Stimulated activated CD4-positive, alpha-beta T cell treated with anti-CD3 and anti-CD28 coated beads, TNF-alpha, amount 100 ng/mL, for 48 hours (primary cell): ENCODE measurements around the gene NKAP.
"Not testable (repeated sequence)": the region's sequence is repeated elsewhere in the genome, so short reads cannot be mapped to it uniquely, and the experiment has no call there.

Source experiments
- DNase-seq, 3 donors: peaks; one replicate each; pipeline ENCODE4 v3.0.0-alpha.2; 2020; ENCODE audit warnings: low read depth in 3 of 3

The NKAP gene

DNA sequence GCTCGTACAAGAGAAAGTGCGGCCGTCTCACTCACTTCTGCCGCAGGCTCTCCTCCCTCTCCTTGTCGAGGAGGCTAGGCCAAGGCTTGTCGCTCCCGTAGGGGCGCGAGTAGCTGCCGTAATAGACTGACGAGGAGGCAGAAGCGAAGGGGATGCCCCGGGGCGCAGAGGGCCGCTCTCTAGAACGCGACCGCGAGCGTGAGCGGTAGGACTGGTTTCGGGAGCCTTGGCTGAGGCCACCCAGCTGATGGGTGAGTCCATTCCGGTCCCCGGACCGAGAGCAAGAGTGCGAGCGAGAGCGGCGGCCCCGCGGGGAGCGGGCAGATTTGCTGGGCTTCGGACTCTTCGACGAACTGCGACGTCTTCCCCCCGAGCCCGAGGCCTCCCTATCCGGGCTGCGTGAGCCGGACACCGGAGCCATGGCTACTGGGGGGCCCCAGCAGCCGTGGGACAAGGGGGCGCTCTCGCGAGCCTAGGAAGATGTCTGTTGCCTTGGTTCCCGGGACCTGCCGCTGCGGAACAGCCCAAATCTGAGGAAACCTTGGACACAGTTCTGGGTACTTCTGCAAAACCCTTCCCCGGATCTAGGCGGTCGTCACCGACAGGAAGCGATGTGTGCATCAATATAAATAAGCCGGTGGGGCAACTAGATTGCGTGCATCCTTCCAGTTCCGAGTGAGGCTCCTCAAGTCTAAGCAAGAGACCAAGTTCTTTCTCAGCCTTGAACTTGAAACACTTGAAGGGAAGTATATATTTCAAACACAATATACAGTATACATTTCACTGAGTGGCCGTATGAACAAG lies at the start of gene NKAP:
Gene NKAP, minus strand, starts transcription at position 567 of the 804 bp plus-strand sequence. Its CDS starts 146 bp downstream, at position 421.
- DNase-seq, result peak; percentile 47 to 71 (median 55)

DNA sequence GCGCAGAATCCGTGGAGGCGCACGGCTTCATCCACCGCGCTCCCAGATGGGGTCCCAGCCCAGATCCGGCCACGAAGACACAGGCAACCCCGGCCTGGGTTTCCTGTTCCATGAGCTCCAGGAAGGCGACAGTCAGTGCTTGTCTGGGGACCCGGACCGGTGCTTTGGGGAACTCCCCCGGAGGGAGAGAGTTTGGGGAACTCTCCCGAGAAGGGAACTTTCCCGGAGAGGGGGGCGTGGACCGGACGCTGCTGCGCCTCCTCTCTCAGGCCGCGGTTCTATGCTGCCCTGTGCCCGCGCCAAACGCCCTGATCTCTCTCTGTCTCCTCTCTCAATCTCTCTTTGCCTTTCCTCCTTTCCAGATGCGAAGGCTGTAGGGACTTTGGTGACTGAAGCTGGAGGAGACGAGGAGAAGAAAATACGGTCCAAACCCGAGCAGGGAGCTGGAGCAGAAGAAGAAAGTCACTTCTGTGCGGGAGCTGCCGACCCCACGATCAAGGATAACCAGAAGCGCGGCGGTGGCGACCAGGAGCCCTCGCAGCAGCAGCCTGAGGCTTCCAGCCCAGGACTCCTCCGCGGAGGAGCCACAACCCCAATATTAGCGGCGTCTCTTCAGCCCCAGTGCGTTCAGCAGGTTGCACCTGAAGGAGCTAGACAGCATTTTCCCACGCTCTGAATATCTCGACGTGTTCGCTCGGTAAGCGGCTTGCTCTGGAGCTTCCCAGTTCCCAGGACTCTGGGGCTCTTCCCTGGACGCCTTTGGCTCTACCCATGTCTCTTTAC lies 47.6 kb upstream of the NKAP start:
- no peak for DNase-seq

DNA sequence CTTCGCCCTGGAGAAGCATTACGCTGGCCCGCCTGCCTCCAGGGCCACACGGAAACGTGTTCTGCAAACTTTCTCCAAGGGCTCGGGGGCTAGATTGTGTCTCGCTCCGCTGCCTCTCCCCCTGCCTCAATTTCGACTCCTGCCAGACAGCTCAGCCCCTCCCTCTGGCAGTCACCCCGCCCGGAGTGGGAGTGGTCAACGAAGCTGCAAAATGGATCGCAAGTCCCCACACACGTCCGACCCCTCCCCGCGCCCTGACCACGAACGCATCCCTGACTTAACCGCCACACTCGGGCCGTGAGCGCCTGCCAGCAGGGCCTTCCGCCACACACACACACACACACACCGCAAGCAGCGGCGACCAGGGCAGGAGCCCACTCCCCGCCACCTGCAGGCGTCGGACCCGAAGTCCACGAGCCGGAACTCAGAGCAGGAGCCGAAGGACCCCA lies 47.0 kb upstream of the NKAP start:
- DNase-seq, result no peak

DNA sequence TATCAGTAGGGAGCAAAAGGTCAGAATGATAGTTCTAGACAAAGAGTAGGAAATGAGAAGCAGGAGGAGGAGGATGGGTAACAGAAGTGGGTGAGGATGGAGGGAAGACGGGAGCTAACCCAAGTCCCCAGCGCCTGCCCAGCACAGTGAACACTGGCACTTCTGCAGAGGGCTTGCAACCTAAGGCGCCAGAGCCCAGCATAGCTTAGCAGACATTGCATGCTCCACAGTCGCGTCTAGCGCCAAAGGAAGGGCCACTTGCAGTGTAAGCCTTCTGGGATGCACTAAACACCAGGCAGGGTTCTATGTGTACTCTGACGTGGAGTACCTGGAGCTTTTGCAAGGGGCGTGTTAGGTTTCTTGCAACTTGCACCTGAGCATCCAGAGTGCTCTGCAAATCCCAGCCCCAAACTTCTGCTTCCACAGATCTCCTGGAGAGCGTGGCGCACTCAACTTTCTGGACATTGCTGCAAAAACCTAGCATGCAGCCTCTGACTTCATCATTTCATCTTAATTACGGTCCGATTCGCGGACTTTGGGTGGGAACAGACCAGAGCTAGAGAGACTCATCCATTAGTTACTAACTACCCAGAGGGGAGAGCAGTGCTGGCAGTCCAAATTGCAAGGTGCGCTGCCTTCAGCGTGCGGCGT lies 46.5 kb upstream of the NKAP start:
- no peak for DNase-seq

DNA sequence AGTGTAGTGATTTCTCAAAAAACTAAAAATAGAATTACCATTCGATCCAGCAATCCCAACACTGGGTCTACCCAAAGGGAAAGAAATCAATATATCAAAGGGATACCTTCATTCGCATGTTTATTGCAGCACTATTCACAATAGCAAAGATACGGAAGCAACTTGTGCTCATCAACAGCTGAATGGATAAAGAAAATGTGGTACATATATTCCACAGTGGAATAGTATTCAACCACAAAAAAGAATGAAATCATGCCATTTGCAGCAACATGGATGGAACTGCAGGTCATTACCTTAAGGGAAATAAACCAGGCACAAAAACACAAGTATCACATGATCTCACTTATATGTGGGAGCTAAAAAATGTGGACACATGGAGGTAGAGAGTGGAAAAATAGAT lies 42.7 kb upstream of the NKAP start:
- no peak for DNase-seq

DNA sequence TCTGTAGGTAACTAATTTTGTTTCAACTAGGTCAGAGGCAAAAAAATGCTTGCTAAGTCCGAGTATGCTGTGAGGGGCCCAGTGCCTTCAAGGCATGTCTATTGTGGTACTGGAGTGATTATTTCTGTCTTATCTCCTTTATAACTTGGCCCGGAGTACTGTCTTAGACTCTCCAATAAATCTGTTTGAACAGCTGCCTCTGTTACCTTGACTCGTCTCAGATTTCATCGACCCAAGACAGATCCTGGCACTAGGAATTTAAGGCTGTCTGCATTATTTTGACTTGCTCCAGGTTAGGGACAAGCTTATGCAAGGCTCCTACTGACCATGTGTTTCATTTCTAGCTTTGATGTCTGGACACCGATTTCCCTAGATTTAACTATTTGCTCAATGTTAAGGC lies 41.1 kb upstream of the NKAP start:
- DNase-seq, result no peak

DNA sequence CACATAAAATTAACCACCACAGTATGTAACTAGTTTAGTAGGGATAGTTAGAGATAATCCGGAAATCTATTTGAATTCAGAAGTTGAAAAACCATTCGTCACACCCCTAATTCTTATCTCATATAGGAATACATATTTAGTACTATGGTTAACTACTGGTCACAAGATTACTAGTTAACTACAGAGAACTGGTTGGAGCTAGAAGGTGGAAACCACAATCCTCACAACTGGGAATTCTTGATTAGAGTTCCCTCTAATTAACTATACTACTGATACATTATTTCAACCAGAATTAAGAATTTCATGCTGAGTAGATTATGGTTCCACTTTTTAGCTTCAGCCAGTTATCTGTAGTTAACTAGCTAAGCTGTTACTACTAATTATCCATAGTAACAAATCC lies 39.9 kb upstream of the NKAP start:
- no peak for DNase-seq

DNA sequence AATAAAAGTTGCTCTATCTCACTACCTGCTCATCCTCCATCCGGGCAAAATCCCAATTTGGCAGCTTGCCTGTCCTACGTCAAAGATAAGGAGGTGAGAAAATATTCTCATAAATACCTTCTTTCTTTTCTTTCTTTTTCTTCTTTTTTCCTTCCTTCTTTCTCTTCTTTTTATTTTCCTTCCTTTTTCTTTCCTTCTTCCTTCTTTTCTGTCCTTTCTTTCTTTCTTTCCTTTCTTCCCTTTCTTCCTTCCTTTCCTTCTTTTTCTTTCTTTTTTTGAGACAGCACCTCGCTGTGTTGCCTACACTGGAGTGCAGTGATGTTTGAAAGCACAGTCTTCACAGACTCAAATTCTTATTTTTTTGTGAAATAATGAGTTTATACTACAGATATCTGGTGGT lies 38.6 kb upstream of the NKAP start:
- DNase-seq, result no peak

DNA sequence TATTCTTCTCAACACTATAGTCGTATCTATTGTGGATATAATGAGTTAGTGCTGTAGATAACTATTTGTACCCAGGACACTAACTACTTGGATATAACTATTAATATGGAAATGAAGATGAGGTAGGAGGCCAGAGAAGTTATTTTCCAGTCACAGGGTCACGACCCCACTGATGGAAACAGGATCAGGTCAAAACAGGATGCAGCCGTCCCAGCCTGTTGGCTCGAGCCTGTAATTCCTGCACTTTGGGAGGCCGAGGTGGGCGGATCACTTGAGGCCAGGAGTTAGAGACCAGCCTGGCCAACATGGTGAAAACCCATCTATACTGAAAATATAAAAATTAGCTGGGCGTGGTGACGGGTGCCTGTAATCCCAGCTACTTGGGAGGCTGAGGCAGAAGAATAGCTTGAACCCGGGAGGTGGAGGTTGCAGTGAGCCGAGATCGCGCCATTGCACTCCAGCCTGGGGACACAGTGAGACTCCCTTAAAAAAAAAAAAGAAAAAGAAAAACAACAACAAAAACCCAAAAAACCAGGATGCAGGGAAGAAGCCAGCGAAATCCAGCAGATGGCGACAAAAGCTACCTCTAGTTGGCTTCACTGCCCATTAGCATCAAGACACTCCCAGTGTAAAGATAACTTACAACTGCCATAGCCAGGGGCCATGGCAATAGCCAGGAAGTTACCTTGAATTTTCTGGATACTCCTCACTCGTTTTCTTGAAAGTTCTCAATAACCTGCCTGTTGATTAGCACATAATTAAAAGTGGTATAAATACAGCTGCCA lies 37.9 kb upstream of the NKAP start:
- no peak for DNase-seq

DNA sequence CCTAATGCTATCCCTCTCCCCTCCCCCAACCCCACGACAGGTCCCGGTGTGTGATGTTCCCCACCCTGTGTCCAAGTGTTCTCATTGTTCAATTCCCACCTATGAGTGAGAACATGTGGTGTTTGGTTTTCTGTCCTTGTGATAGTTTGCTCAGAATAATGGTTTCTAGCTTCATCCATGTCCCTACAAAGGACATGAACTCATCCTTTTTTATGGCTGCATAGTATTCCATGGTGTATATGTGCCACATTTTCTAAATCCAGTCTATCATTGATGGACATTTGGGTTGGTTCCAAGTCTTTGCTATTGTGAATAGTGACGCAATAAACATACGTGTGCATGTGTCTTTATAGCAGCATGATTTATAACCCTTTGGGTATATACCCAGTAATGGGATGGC lies 33.6 kb upstream of the NKAP start:
- not testable (repeated sequence) for DNase-seq

DNA sequence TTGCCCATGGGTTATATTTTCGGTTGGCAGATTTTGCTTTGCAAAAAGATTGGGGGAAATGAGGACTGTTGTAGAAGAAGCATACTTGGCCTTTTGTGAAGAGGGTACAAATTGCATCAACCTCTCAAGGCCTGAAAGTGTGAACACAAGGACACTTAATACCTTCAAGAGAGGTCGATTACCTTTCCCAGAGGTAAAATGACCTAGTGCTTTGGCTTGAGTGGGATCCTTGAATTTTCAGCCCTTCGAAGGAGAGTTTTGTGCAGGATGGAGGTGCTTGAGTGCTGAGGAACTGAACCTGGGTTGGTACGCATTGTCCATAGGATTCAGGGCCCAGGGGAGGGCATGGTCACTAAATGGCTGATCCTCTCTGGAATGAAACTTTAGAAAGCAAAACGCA lies 27.6 kb upstream of the NKAP start:
- DNase-seq, result no peak

DNA sequence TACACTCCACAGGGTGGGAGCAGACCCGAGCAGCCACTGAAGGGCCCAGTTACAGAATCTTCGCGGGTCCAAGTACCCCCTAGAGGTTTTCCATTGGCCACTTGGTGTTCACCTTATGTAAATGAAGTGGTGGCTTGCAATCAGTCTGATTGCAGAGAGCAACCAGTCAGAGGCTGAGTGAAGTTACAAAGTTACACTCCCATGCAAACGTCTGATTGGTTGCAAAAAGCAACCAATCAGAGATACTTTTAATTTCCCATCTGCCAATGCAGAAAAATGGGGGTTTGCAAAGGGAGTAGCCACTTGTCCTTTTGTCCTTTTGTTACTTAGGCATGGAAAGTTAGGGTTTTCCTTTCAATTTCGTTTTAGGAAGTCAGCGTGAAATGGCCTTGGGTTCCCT lies 27.0 kb upstream of the NKAP start:
- no peak for DNase-seq

DNA sequence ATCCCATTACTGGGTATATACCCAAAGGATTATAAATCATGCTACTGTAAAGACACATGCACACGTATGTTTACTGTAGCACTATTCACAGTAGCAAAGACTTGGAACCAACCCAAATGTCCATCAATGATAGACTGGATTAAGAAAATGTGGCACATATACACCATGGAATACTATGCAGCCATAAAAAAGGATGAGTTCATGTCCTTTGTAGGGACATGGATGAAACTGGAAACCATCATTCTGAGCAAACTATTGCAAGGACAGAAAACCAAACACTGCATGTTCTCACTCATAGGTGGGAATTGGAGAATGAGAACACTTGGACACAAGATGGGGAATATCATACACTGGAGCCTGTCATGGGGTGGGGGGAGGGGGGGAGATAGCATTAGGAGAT lies 23.3 kb upstream of the NKAP start:
- not testable (repeated sequence) for DNase-seq

DNA sequence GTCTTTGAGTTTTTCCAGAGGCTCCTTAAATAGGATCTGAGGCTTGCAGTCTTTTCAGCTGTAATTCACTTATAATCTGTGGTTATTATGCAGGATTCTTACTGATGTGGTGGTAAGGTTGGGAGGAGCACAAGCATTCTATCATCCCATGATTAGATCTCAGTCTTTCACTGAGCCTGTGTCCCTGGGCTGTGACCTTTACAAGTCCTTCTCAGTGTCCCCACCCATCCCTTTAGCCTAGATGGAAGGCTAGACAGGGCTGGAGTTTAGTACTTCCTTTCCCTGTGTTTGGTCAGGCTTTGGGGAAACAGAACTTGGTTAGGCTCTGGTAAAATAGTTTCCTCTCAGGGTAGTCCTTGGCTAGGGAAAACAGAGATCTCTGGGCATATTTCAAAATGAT lies 17.1 kb upstream of the NKAP start:
- no peak for DNase-seq

DNA sequence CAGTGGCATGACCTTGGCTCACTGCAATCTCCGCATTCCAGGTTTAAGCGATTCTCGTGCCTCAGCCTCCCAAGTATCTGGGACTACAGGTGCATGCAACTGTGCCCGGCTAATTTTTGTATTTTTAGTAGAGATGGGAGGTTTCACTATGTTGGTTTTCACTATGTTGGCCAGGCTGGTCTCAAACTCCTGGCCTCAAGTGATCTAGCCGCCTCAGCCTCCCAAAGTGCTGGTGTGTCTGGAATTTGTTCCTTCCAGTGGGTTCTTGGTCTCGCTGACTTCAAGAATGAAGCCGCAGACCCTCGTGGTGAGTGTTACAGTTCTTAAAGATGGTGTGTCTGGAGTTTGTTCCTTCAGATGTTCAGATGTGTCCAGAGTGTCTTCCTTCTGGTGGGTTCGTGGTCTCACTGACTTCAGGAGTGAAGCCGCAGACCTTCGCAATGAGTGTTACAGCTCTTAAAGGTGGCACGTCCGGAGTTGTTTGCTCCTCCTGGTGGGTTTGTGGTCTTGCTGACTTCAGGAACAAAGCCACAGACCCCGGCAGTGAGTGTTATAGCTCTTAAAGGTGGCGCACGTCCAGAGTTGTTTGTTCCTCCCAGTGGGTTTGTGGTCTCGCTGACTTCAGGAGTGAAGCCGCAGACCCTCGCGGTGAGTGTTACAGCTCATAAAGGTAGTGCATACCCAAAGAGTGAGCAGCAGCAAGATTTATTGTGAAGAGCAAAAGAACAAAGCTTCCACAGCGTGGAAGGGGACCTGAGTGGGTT lies 12.4 kb upstream of the NKAP start:
- peak in 2 of 3 donors; percentile 9 to 27 for DNase-seq

DNA sequence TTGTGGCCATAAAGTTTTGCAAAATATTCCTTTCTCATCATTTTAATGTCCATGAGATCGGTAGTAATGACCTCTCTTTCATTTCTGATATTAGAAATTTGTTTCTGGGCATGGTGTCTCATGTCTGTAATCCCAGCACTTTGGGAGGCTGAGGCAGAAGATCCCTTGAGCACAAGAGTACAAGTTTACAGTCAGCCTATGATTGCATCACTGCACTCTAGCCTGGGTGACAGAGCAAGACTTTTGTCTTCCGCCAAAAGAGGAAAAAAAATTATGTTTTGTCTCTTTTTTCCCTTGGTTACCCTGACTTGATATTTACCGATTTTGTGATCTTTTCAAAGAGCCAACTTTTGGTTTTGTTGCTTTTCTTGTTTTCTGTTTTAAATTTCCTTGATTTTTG lies 10.8 kb upstream of the NKAP start:
- DNase-seq, result no peak

DNA sequence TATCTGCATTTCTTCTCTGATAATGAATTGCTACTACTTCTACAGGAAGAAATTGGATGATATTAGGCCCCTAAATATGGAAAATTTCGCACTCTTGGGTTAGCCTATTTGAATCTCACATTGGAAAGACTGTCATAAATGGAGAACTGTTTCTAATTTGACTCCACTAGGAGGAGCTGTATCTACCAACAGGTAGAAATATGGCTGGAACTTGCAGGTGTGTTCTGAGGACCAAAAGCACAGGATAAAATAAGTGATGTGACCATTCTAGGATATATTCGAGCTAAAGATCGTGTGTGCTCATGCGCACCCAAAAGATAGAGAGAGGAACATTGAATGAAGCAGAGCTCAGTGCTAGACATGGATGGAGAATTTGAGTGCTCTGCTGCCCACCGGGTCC lies 4.8 kb upstream of the NKAP start:
- no peak for DNase-seq

DNA sequence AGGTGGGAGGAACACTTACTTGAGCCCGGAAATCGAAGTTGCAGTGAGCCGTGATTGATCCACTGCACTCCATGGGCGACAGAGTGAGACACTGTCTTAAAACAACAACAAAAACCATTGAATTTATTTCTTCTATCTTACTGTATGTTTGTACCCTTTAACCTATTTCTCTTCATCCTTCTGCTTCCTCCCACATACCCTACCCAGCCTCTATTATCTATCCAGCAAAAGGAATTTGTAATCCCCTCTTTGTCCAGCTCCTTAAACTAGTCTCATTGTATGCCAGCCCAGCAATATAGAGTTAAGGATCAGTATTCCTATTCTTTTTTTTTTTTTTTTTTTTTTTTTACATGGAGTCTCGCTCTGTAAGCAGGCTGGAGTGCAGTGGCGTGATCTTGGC lies 1.9 kb upstream of the NKAP start:
- DNase-seq, result no peak

DNA sequence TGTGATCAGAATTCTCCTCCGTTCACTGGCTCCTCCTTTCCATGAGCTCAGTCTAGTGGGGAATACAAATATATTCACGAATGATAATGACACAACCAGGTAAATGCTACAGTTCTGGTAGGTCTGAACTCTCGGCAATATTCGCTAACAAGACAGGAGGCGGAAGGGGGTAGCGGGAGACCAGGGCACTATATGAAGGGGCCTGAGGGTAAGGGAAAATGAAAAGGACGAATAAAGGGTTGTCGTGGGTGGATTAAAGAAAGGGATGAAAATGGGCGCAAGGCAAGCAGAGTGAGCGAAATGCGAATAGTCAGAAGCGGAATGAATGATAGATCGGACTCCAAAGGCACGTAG lies 743 bp downstream of the NKAP start:
- no peak for DNase-seq

DNA sequence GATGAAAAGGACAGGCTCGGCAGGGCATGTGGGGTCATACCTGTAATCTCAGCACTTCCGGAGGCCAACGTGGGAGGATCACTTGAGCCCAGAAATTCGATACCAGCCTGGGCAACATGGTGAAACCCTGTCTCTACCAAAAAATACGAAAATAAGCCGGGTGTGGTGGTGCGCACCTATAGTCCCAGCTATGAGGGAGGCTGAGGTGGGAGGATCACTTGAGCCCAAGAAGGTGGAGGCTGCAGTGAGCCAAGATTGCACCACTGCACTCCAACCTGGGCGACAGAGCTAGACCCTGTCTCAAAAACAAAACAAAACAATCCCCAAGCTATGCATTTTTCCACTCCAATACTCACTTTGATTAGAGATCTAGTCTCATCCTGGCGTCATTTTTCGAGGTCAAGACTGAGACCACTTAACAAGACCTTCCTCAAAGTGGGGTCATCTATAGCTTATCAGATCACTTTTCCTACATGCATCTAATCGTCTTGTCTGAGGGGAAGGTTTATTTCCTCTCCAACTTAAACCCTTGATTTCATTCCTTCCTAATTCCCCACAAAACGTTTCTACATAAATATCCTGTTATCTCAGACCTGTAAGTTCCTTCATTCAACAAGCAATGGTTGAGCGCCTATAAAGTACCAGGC lies 1.3 kb downstream of the NKAP start:
- DNase-seq, result no peak

DNA sequence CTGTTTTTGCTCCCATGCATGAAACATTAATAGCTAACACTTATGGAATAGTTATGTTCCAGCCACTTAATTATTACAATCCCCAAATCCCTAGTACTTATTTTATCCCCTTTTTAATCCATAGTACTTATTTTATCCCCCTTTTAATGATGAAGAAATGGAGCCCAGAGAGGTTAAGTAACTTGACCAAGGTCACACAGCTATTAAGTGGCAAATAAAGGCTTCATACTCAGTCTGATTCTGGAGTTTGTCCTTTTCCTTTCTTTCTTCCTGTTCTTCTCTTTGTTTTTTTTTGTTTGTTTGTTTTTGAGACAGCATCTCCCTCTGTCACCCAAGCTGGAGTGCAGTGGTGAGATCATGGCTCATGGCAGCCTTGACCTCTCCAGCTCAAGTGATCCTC lies 2.2 kb downstream of the NKAP start:
- no peak for DNase-seq
